ENCODE measurements around the gene EMC6. TPM values are rescaled to one million over a fixed set of nuclear protein-coding genes. Genes with fewer than 3 reads are reported as not detected.

Gene EMC6
- total and polyA plus RNA-seq, 5 donors: 55.2 to 137 (median 57.1) TPM

DNA sequence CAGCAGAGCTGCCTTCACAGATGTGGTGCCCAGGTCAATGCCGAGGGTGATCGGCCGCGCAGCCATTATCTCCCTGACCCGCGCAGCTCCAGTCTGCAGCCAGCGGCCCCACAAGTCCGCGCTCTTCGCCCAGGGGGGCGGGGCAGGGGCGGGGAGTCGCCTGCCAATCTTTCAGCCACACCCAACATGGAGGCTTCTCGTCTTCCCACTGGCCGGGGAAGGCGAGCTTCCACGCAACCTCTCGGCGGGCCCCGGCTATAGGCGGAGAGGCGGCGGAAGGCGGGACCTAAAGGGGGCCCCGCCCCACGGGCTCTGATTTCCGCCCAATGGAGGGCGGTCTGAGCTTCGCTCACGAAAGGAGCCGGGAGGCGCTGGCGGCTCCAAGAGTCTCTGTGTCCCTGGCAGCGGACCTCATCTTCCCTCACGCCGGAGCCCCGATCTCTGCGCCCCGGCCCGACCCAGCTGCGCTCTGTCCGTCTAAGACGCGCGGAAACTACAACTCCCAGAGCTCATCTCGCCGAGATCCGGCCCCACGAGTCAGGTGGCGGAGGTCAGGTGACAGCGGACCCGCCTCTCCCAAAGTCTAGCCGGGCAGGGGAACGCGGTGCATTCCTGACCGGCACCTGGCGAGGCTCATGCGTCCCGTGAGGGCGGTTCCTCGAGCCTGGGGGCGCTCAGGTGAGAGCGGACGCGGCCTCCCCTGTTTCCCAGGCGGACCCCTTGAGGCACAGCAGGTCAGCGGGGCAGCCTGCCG lies 32.3 kb upstream of the EMC6 start, which contains the start of the genes CTNS and SHPK:
TSS of gene CTNS (plus strand) at position 607 of the 754 bp plus-strand sequence. CDS start 3,447 bp downstream, outside the sequence.
TSS of gene SHPK (minus strand) at position 97 of the 754 bp plus-strand sequence. CDS start at position 66, 31 bp downstream.
- under 1% methylated on average over 68 of the region's 68 CpGs for WGBS
- DNase-seq (peak; percentile 97 to 99 (median 99)), ATAC-seq (peak; percentile 97 to 99)
- peaks cover 7% of the 10 kb centered on the region for H3K4me1 ChIP-seq (ENCODE audit: control insufficient read depth, insufficient read depth, low read length)
- intact Hi-C loops (cut with DNase I): loop anchor here in 2 of 4 donors (10.0 kb wide), 1 partner anchor 102 kb away; no protein-coding TSS in a partner anchor
- H3K9me3 ChIP-seq (ENCODE audit: control insufficient read depth, low read length): no peaks in the 10 kb centered on the region
- H3K4me3 ChIP-seq (ENCODE audit: low read length): peak within 1 kb of the TSS; percentile 79
- no peaks in the 10 kb centered on the region for H3K27me3 ChIP-seq (ENCODE audit: control insufficient read depth, insufficient read depth)
- peak within 1 kb of the TSS; percentile 93 for H3K27ac ChIP-seq (ENCODE audit: low read length)

DNA sequence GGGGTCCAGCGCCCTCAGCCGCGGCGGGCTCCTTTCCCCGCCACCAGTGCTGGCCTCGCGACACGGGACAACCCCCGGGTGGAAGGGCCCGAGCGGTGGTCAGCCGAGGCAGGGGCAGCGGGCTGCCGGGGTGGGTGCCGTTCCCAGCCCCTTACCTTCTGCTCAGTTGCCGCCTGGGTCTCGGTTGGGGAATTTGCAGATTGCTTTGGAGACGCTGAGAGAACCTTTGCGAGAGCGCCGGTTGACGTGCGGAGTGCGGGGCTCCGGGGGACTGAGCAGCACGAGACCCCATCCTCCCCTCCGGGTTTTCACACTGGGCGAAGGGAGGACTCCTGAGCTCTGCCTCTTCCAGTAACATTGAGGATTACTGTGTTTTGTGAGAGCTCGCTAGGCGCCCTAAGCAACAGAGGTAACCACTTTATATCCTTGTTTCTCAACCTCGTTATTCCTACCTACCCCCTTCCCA lies 31.7 kb upstream of the EMC6 start:
- Histone ChIP-seq H3K4me3 (ENCODE audit: low read length) (peak overlapping the region; percentile 79), H3K27ac (ENCODE audit: low read length) (peak overlapping the region; percentile 93), H3K9me3 (ENCODE audit: control insufficient read depth, low read length) (no peaks in the 10 kb centered on the region), H3K4me1 (ENCODE audit: control insufficient read depth, insufficient read depth, low read length) (peaks cover 7% of the 10 kb centered on the region), H3K27me3 (ENCODE audit: control insufficient read depth, insufficient read depth) (no peaks in the 10 kb centered on the region)
- ATAC-seq (no peak), DNase-seq (no peak)
- WGBS: under 1% methylated on average over 31 of the region's 31 CpGs
- intact Hi-C loops (cut with DNase I): loop anchor here in 2 of 4 donors (10.0 kb wide), 1 partner anchor 102 kb away; no protein-coding TSS in a partner anchor

DNA sequence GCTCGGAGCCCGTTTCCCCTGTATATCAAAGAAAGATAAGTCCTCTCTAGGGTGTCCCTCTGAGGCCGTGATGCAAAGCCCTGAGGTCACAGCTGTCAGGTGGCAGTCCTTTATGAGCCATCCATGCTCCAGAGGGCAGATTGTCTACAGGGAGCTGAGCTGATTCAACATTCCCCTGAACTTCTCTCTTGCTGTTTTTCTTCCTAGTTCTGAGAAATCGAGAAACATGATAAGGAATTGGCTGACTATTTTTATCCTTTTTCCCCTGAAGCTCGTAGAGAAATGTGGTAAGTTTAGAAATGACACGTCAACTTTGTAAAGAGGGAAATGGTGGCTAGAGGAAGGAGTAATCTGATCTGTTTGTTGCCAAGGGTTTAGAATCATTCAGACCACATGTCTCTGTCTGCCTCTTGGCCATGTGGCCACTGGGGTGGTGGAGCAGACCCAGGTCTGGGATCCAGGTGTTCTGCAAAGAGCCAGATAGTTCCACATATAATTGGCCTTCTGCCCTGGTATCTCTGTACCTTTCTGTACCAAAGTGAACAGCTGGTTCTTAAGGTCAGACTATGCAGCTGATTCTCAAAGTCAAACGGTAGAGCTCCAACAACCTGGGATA lies 28.5 kb upstream of the EMC6 start:
- 13% methylated on average over 7 of the region's 7 CpGs for WGBS
- H3K9me3 ChIP-seq (ENCODE audit: control insufficient read depth, low read length): no peaks in the 10 kb centered on the region
- H3K27ac ChIP-seq (ENCODE audit: low read length): peak overlapping the region; percentile 72
- peak in 1 of 3 donors; percentile 50 for DNase-seq
- H3K27me3 ChIP-seq (ENCODE audit: control insufficient read depth, insufficient read depth): no peaks in the 10 kb centered on the region
- peaks cover 7% of the 10 kb centered on the region for H3K4me1 ChIP-seq (ENCODE audit: control insufficient read depth, insufficient read depth, low read length)
- no peak overlapping the region for H3K4me3 ChIP-seq (ENCODE audit: low read length)
- intact Hi-C loops (cut with DNase I): loop anchor here in 3 of 4 donors (10.0 kb wide), 2 partner anchors 105 to 595 kb away; no protein-coding TSS in a partner anchor
- peak in 1 of 2 donors; percentile 32 for ATAC-seq

DNA sequence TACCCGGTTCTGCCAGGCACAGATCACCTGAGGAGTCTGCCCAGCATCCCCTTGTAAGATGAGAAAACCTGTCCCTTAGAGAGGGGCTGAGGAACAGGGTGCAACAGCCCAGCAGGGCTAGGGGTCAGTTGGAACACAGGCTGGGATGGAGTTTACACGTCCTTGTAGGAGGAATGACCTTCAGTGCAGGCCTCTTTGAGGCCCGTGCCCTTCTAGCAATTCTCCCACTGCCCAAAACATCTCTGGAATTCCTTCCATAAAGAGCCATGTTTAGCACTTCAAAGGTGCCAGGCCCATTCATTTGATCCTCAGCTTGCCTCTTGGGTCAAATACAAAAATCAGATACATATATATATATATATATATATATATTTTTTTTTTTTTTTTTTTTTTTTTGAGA lies 27.6 kb upstream of the EMC6 start:
- intact Hi-C loops (cut with DNase I): loop anchor here in 1 of 4 donors (10.0 kb wide), 1 partner anchor 596 kb away; no protein-coding TSS in a partner anchor
- peaks cover 7% of the 10 kb centered on the region for H3K4me1 ChIP-seq (ENCODE audit: control insufficient read depth, insufficient read depth, low read length)
- no peak overlapping the region for H3K4me3 ChIP-seq (ENCODE audit: low read length)
- WGBS: 63% methylated on average over 3 of the region's 3 CpGs
- ATAC-seq (no peak), DNase-seq (peak in 1 of 3 donors; percentile 13)
- no peaks in the 10 kb centered on the region for H3K27me3 ChIP-seq (ENCODE audit: control insufficient read depth, insufficient read depth)
- peak overlapping the region; percentile 30 for H3K27ac ChIP-seq (ENCODE audit: low read length)
- H3K9me3 ChIP-seq (ENCODE audit: control insufficient read depth, low read length): no peaks in the 10 kb centered on the region

DNA sequence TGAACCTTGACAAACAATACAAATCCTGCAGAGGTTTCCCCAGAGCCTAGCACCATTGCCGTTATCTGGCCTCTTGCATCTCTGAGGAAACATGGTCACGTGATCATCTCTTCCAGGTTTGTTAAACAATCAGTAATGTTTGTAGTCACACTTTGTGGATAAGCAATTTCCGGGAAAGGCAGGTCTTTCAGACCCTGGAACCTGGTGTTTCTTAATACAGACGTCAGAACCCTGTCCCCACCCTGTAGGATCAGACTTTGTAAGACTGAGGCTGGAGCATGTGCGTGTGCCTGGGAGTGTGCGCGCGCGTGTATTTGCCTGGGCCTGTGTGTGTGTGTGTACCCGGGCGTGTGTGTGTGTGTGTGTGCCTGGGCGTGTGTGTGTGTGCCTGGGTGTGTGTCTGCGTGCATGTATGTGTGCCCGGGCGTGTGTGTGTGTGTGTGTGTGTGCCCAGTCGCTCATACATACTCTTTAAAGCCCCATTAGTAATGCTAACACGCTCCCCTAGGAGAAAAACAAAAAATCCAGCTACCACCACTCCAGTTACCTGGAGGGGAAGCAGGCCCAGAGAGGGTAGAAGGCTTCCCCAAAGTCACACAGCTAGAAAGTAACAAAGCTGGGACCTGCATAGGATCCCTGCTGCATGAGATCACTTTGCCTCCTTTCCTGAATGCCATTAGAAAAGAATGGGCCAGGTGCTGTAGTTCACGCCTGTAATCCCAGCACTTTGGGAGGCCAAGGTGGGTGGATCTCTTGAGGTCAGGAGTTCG lies 26.7 kb upstream of the EMC6 start:
- no peak for DNase-seq
- H3K9me3 ChIP-seq (ENCODE audit: control insufficient read depth, low read length): no peaks in the 10 kb centered on the region
- H3K27ac ChIP-seq (ENCODE audit: low read length): peak overlapping the region; percentile 28
- intact Hi-C loops (cut with DNase I): loop anchor here in 1 of 4 donors (10.0 kb wide), 1 partner anchor 597 kb away; no protein-coding TSS in a partner anchor
- H3K4me1 ChIP-seq (ENCODE audit: control insufficient read depth, insufficient read depth, low read length): peaks cover 7% of the 10 kb centered on the region
- 70% methylated on average over 19 of the region's 19 CpGs for WGBS
- no peak overlapping the region for H3K4me3 ChIP-seq (ENCODE audit: low read length)
- peak; percentile 22 to 71 for ATAC-seq
- no peaks in the 10 kb centered on the region for H3K27me3 ChIP-seq (ENCODE audit: control insufficient read depth, insufficient read depth)

DNA sequence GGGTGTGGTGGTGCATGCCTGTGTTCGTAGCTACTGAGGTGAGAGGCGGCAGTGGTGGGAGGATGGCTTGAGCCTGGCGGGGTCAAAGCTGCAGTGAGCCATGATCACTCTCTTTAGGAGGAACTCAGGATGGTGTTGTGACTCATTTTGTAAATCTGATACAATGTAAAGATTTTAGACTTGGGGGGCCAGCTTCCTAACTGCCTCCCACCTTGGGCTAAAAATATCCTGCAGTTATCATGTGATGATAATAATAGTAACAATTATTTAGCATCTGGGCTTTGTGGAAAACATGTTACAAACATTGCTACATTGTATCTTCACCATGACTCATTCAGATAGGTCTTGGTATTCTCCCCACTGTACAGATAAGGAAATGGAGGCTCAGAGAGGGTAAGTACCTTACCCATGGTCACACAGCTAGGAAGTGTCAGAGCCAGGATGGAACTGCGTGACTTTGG lies 24.7 kb upstream of the EMC6 start:
- 89% methylated on average over 4 of the region's 4 CpGs for WGBS
- H3K27ac ChIP-seq (ENCODE audit: low read length): no peak overlapping the region
- H3K4me3 ChIP-seq (ENCODE audit: low read length): no peak overlapping the region
- H3K27me3 ChIP-seq (ENCODE audit: control insufficient read depth, insufficient read depth): no peaks in the 10 kb centered on the region
- DNase-seq (no peak), ATAC-seq (no peak)
- peaks cover 7% of the 10 kb centered on the region for H3K4me1 ChIP-seq (ENCODE audit: control insufficient read depth, insufficient read depth, low read length)
- intact Hi-C loops (cut with DNase I): loop anchor here in 1 of 4 donors (10.0 kb wide), 1 partner anchor 599 kb away; no protein-coding TSS in a partner anchor
- no peaks in the 10 kb centered on the region for H3K9me3 ChIP-seq (ENCODE audit: control insufficient read depth, low read length)

DNA sequence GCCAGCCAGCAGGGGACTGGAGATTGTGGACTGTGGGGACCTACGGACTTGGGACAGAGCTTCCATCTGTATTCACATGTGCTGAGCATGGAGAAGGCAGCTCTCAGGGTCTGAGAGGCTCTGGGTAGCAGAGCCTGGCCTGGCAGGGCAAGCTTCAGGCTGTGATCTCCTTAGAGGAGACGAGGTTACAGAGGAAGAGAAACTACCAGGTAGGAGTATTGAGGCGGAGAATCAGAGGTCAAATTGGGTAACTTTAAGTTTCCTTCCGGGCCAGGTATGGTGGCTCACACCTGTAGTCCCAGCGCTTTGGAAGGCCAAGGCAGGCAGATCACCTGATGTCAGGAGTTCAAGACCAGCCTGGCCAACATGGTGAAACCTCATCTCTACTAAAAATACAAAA lies 23.3 kb upstream of the EMC6 start:
- intact Hi-C loops (cut with DNase I): loop anchor here in 1 of 4 donors (10.0 kb wide), 1 partner anchor 601 kb away; no protein-coding TSS in a partner anchor

DNA sequence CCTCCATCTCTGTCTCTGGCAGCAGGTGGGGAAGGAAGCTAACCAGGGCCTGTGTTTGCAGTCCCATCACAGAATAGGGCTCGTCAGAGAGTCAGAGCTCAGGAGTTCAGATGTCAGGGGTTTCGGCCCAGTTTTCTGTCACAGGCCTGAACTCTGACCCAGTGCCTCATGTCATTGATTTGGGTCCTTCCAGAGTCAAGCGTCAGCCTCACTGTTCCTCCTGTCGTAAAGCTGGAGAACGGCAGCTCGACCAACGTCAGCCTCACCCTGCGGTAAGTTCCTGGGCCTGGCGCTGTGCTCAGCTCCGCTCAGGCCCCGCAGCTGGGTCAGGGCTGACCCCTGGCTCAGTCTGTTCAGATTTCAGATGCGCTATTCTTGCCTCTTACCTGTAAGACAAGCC lies 21.4 kb upstream of the EMC6 start:
- ATAC-seq (peak in 1 of 2 donors; percentile 4), DNase-seq (peak in 1 of 3 donors; percentile 18)
- WGBS: 79% methylated on average over 12 of the region's 12 CpGs
- H3K27ac ChIP-seq (ENCODE audit: low read length): no peak overlapping the region
- H3K27me3 ChIP-seq (ENCODE audit: control insufficient read depth, insufficient read depth): no peaks in the 10 kb centered on the region
- no peaks in the 10 kb centered on the region for H3K4me1 ChIP-seq (ENCODE audit: control insufficient read depth, insufficient read depth, low read length)
- intact Hi-C loops (cut with DNase I): loop anchor here in 1 of 4 donors (10.0 kb wide), 1 partner anchor 602 kb away; no protein-coding TSS in a partner anchor
- H3K4me3 ChIP-seq (ENCODE audit: low read length): no peak overlapping the region
- no peaks in the 10 kb centered on the region for H3K9me3 ChIP-seq (ENCODE audit: control insufficient read depth, low read length)

More for the DNA sequence above, 23.3 kb upstream of the EMC6 start:
- Histone ChIP-seq H3K4me1 (ENCODE audit: control insufficient read depth, insufficient read depth, low read length) (peaks cover 5% of the 10 kb centered on the region), H3K9me3 (ENCODE audit: control insufficient read depth, low read length) (no peaks in the 10 kb centered on the region), H3K27ac (ENCODE audit: low read length) (no peak overlapping the region), H3K27me3 (ENCODE audit: control insufficient read depth, insufficient read depth) (no peaks in the 10 kb centered on the region), H3K4me3 (ENCODE audit: low read length) (no peak overlapping the region)
- WGBS: 55% methylated on average over 5 of the region's 5 CpGs
- no peak for DNase-seq
- ATAC-seq: no peak

DNA sequence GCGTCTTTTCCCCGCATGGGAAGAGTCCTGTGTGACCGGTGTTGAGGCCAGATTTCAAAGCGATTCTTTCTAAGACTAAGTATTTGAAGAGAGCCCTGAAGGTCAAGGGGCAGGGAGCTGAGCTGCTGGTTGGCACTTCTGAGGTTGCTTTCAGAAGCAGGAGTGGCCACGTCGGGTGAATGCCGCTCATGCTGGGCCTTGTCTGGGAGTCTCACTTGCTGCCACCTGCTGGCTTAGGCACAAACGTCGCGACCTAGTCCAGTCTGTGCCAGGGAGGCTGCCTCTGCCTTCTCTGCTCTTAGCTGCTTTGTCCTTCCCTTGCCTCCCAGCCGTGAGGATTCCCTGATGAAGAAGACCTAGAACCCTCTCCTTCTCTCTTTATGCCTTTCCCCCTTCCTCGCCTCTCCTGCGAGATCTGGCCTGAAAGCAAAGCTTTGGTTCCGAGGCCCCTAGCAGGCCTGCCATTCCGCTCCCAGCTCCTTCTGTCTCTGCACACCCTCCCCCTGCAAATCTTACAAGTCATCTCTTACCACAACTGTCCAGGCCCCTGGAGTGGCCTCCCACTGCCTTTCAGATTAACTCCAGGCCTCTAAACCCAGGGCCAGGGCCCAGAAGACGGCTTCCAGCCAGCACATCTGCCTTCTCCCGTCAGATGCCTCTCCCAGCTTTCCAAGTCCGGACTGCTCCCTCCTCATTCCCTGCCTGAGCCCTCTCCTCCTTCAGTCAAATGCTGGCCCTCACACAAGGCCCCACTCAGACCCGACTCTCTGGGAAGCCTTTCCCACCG lies 20.6 kb upstream of the EMC6 start:
- Histone ChIP-seq H3K4me3 (ENCODE audit: low read length) (no peak overlapping the region), H3K27ac (ENCODE audit: low read length) (no peak overlapping the region), H3K9me3 (ENCODE audit: control insufficient read depth, low read length) (no peaks in the 10 kb centered on the region), H3K27me3 (ENCODE audit: control insufficient read depth, insufficient read depth) (no peaks in the 10 kb centered on the region), H3K4me1 (ENCODE audit: control insufficient read depth, insufficient read depth, low read length) (no peaks in the 10 kb centered on the region)
- intact Hi-C loops (cut with DNase I): loop anchor here in 1 of 4 donors (10.0 kb wide), 1 partner anchor 603 kb away; no protein-coding TSS in a partner anchor
- DNase-seq (peak; percentile 45 to 82 (median 75)), ATAC-seq (peak; percentile 64 to 67)
- 66% methylated on average over 20 of the region's 20 CpGs for WGBS
